Measurements from ENCODE around the gene LRMDA.

The LRMDA gene

DNA sequence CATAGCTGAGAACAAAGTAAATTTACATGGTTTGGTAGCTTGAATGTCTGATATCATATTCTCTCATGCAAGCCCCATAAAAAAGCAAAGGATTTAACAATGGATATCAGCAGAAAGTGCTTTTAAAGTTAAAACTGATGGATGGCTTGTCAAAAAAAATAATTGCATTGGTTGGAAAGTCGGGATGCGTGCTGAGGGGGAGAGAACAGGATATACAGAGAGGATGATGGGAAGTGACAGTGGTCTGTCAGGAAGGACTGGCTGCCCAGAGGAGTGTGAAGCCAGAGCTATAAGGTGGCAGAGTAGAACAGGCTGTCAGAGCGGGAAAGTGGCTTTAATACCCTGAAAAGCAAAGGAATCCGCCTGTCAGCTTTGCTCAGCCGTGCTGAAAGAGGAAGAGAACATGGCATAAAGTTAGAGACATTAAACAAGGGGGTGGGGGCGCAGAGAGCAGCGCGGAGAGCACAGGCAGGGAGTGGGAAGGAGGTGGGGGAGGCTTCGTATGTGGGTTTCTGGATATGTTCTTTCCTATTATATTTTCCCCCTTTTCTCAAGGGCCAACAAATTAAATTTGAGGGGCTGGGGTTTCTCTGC lies 493.0 kb downstream of the LRMDA start:
- no peak for DNase-seq (ENCODE audit: low spot score)

DNA sequence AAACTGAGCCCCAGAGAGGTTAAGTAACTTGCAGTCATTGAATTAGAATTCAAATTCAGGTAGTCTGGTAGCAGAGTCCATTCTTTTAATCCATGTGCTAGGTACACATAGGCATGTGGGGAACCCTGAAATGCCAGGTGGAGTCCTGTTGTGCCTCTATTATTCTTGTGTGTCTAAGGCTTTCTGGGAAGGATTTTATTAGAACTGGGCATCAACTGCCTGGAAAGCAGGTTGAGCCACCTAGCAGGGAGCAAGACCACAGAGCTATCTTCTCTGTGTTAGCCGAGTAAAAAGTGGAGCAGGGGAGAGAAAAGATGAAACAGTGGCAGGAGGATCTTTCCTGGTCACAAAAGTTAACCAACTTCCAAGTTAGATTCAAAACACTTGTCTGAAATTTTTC lies 494.6 kb downstream of the LRMDA start:
- no peak for DNase-seq (ENCODE audit: low spot score)

DNA sequence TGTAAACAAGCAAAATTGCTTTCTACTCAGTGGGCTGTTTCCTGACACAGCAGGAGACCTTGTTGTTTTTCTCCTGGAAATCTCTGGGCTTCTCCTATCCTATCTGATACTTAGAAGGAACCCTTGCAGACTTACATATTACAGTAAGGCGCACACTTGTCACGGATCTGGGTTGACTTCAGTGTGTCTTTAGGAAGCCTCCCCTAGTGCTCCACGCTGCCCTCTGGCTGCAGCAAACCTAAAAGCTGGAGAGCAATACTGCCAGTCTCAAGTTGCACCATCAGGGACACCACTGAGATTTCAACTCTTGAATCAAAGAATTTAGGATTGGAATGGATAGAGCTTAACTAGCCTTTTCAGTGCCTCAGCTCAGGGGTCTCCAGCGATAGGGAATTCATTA lies 495.3 kb downstream of the LRMDA start:
- DNase-seq (ENCODE audit: low spot score): no peak

DNA sequence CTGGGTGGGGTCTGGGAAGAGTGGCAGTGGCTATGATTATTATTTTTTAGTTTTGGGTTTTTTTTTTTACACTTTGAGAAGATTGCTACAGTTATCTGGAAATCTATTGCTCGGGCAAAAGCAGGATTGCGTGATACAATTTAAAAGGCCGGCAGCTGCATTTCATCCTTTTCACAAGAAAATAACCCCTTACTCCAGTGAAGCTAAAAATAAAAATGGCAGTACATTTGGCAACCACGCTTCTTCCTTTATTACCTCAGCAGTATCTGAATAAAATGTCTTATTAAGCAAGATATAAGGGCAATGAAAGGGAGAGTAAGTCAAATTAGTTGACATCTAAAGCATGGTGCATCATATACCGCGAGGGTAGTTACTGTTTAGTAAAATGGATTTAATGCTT lies 496.8 kb downstream of the LRMDA start:
- no peak for DNase-seq (ENCODE audit: low spot score)

DNA sequence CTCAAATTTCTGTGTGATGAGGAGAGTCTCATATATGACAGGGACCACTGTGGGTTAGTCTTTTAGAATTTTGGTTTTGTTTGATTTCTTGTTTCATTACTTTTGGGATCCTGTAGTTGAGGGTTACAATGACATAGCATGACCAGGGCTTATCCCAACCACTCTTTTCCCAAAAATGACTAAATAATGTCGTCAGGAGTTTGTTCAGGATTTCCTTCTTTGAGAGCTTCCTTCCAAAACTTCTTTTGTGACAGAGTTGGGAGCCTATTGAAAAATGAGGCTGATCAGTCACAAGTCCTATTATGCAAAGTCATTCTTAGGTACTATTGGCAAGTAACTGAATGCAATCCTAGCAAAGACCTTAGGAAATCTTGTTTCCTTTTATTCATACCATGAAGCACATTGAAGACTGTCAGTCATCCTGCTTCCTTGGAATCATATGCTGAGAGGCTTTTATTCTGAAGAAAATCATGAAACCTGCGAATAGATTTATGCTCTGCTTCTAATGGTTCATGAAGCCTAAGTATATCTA lies 498.3 kb downstream of the LRMDA start:
- DNase-seq (ENCODE audit: low spot score): no peak

DNA sequence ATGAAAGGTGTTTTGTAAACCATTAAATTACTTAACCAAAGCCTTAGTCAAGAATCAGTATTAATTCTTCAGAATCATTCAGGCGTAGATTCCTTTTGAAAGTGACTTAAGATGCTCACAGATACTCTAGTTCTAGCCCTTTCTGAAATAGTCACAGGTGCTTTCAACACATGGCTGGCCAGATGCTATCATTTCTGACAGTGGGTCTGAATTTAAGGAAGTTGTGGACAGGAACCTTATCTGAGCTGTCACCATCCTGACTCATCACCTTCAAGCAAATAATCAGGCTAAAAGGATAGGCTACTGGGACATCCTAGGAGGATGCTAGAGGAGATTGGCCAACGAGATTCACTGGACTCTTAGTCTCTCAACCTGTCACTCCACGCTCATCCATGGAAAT lies 501.5 kb downstream of the LRMDA start:
- no peak for DNase-seq (ENCODE audit: low spot score)

DNA sequence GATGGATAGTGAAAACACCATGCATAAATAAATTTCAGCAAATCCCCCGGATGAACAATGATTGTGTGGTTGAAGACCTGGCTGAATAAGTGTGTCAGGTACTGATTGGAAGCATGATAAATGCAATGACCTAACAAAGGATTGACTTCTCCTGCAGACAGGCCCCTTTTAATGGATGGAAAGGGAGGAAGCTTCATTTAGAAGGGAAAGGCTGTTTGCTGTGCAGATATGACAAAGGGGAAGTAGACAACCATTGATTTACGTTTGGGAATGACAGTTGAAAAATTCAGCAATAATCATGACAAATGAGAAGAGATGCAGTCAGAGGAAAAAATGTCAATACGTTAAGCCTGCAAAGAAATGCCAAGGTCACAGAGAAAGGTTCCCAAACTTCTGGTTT lies 503.8 kb downstream of the LRMDA start:
- DNase-seq (ENCODE audit: low spot score): peak; percentile 43

DNA sequence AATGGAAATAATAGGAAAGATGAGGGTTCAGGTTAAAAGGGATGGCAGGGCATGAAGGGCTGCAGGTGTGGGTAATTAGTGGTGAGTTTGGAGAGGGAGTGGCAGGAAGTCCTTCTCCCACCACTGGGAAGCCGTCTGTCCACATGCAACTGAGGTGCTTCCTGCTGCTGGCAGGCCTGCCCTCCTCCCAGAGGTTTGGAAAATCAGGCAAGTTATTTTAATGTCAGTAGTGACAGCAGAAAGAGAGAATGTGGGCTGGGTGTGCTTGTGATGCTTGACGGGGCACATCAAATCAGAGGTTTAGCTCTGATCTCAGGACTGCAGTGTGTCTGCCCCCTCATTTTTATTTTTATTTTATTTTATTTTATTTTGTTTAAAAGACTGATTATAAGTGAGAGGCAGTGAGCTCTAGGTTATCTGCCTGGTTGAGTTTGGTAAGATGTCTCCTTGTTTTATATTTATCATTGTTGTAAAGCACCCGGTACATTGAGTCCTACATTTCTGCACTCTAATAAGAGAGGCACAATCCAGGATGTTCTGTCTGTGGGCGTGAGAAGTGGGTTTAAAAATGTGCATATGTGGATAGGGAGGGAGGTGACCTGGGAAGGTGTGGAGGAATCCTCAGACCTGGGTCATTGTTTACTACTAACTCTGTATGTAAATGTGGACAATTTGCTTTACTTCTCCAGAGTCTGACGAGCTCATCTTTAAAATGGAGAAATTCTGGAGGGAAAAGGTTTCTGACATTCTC lies 504.4 kb downstream of the LRMDA start:
- DNase-seq (ENCODE audit: low spot score): peak; percentile 96

DNA sequence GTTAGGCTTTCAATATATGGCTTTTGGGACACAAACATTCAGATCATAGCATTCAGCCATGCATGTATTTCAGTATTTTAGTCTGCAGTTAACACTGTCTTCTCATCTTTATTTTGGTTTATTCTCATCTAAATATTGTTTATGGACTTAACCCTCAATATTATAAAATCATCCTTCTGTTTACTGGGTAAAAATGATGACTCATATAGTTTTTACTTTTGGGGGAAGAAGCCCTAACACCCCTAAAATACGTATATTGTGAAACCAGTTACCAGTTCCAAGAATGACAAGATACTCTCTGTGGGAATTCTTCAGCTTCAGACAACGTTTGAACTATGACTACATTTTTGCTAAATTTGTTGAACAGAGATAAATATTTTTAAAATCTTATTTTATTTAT lies 505.4 kb downstream of the LRMDA start:
- DNase-seq (ENCODE audit: low spot score): no peak

DNA sequence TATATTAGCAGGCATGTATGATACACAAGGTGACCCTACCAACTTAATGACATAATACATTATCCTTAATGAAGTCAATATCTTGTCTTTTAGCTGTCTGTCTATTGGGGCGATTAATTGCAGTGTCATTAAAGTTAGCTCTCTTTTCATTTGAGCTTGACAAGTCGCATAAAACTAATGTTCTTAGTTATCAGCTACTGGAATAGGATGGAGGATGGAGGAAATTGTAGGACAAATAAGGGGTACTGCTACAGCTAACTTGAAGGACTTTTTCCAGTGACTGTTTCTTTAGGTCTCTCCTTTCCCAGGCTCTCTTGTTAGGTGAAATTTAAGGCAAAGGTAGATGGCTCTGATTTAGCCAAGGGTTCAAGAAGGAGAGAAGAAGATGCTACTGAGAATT lies 506.4 kb downstream of the LRMDA start:
- DNase-seq (ENCODE audit: low spot score): no peak

DNA sequence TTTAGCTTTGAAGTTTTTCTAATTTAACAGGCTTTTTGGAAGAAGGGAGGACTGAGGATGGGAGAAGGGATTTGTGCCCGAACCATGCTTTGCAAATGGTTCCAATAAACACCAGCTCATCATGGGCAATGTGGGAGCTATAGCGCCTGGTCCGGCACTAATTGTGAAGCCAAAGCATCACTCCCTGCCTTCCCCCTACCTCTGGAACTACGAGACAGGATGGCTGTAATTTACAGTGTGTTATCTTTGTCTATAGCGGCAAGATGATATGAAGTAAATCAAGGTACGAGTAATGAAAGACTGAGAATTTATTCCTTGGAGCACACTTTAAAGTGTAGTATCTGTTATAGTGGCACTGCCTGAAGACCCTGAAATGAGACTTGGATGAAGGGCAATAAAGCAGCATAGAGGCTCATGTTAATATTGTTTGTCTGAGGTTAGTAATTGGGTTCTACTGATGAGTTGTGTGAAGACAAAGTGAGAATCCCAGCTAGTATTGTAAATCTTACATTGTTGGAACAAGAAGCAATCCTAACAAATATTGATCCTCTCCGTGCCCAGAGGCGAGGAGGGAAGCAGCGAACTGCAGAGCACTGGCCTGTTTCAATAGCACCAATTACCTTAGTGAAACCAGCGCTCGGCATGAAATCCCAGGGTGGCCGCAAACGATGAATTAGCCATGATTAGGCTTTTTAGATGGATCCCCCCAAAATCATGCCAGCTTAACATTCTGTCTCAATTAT lies 507.1 kb downstream of the LRMDA start:
- no peak for DNase-seq (ENCODE audit: low spot score)

DNA sequence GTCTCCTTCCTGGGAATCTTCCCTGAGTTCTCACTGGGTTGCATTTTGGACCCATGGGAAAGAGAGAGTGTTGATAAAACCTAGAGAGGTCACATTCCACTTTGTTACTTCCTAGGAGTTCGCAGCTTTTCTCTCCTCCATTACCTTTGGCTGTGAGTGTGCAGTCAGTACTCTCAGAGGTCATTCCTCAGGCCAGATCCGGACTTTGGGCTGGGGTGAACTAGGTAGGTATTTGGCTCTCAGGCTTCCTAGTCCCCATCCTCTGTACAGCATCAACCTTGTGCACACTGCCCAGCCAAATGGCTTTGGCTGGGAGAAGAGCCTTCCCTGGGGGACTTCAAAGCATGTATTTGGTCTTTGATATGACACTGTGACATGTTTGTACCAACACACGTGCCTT lies 508.1 kb downstream of the LRMDA start:
- no peak for DNase-seq (ENCODE audit: low spot score)

DNA sequence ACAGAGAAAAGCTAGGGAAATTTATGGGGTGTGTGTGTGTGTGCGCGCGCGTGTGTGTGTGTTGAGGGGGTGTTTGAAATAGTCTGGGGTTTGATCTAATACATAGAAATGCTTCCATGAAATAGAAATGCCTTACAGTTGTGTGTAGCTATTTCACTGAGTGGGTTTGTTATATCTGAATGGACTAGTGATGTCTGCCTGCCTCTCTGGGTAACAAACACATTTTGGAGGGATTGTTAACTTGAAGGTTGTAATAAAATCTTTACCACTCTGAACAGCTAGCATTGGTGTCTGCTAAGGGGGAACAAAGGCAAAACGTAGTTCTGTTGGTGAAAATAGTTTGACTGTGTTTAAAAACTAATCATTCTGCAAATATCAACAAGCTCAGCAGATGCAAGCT lies 509.3 kb downstream of the LRMDA start:
- DNase-seq (ENCODE audit: low spot score): no peak

DNA sequence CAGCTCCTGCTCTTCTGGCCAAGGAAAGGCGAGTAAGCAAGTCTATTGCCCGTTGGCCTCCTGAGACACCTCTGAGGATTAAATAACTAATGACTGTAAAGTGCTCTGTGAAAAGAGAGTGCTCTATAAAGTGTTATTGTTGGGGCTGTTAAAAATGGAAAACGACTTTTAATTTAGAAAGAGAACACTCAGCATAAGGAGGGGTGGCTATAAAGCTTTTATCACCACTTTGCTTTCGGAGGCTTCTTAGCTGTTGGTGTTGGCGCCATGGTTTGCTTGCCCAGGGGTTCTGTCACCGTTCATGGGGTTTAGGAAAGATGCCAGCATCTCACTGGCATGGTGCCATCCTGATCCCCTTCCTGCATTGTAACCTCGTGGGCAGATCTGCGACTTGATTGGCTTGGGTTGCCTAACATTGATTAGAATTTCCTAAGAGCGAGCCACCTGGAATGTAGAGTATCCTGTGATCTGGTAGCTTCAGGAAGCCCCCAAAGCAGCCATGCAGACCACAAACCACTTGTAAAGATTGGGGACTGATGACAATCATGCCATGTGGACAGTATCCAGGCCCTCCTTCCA lies 509.9 kb downstream of the LRMDA start:
- no peak for DNase-seq (ENCODE audit: low spot score)

DNA sequence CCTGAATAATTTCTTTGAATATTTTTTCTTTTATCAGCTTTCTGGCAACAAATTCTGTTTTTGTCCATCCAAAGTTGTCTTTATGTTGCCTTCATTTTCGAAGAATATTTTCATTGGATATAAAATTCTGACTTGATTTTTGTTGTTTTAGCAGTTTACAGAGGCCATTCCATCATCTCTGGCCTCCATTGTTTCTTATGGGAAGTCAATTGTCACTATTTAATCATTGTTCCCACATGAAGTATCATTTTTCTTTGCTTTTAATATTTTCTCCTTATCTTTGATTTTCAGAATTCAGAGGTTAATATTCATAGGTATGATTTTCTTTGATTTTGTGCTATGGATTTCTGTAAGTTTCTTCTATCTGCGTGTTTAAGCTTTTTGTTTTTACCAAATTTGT lies 512.6 kb downstream of the LRMDA start:
- no peak for DNase-seq (ENCODE audit: low spot score)

DNA sequence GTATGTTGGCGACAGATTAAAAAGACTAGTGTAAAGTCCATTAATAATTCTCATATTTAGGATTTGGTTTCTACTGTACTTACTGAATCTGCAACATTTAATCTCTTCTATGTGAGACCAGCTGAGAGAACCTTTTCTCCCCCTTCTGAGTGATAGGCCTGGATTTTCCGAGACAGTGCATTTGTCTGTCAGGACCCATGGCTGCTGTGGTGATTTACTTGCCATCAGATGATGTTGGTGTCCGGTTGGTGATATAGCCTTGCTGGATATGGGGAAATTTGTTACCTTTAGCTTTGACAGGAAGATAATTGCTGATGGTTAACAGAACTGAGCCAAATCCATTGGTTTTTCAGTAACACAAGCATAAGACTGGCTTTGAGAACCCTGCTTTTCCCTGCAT lies 517.2 kb downstream of the LRMDA start:
- DNase-seq (ENCODE audit: low spot score): no peak

DNA sequence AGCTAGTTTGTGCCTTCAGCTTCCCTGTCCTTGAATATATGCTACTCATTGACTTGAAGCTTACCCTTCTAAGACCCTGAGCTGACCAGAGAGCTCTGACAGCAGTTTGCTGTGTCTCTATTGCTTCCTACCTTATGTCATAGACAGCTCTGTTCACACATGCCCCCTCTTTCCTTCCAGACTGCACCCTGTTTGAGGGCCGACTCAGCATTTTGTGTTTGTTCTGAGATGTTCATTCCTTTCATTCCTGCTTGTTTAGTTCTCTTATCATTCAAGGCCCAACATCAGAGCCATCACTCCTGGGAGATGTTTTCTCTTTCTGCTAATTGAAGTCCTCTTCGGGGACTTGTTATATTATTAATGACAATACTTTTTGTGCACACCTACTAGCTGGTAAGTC lies 518.9 kb downstream of the LRMDA start:
- no peak for DNase-seq (ENCODE audit: low spot score)

DNA sequence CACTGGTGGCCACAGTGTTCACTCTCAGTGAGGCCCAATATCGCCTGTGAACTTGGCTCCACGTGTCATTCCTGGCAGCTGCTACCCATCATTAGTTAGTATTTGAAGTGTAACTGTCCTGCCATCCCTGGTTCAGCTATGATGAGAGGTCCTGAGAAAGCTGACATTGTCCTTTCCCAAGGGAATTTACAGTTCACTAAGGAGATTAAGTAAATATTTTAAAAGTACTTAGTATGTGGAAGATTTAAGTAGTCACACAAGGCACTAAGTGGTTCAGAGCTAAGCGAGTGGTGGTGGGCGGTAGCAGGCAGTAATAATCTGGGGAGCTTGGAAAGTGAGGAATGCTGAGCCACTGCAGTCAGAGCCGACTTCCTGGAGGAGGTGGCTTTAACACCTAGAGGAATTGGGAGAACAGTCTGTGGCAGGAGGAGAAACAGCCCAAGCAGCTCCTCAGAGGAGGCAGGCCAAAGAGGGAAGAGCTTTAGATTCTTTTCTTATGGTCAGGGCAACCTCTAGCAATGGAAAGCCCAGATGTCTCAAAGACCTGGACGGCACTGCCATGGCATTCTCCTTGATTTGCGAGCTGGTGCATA lies 519.7 kb downstream of the LRMDA start:
- no peak for DNase-seq (ENCODE audit: low spot score)

DNA sequence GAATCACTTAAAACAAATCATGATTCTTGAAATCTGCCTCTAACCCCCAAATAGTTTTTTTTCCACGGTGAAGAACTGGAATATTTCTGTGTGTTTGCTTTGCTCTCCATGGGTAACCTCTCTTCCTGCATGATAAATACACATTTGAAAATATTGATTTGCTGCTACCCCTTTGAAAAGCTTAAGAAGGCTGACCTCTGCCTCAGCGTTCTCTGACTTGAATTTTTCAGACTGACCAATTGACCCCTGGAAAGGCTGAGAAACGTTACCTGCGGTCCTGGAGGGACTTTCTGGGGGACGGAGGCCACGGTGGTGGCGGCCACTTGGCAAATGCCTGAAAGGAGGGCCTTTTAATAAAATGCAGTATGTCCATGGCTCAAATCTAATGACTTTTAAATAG lies 520.2 kb downstream of the LRMDA start:
- no peak for DNase-seq (ENCODE audit: low spot score)

DNA sequence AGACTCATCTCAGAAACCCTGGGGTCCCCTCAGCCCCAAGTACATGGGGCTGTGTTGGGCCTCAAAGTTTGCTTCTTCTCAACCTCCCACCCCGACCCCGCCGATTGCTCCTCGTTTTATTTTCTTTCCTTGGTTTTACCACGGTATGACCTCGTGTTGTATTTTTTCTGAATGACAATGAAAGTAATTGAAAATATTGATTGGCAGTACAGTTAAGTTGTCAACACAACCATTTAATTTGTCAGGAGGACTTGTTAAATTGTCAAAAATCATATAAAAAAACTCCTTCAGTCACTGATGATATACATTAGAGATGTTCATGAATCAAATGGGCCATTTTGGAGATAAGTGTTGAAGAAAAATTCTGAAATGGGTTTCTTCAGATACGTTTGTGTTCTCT lies 520.7 kb downstream of the LRMDA start:
- DNase-seq (ENCODE audit: low spot score): no peak

DNA sequence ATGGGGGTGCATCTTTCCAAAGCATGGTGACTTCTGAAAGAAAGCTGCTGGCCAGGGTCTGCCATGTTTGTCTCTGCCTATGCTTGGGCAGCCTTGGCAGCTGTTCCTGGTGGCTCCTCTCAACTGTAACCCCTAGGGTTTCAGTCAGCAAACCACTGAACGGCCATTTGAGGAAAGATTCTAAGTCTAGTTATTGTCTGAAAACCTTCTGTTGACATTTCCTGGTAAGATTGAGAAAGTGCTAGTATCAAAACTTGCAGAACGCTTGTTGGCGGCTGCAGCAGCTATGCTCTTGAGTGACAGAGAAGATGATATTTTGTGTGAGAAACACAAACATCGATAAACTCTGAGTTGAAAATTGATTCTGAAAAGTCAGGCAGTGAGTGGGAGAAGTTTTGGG lies 523.1 kb downstream of the LRMDA start:
- no peak for DNase-seq (ENCODE audit: low spot score)

DNA sequence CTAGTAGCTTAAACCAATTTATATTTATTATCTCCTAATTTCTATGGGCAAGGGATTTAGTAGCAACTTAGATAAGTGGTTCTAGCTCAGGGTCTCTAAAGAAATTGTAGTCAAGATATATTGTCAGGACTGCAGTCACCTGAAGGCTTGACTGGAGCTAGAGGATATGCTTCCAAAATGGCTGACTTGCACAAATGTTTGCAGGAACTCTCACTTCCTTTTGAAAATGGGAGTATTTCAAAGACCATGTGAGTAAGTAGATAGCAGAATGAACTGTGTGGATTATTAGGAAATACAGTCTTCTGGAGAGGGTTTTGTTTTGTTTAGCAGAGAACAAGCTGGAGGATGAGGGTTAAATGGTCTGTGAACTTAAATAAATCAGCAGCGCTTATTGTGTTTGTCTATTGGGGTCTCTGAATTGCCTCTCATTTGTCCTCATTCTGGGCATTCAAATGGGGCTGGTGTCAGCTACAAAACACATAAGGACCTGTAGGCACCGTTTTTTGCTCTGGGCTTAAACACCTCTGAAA lies 524.6 kb downstream of the LRMDA start:
- no peak for DNase-seq (ENCODE audit: low spot score)

All from SW480 (cell line).